Activated CD8-positive, alpha-beta memory T cell treated with anti-CD3 and anti-CD28 coated beads for 36 hours (primary cell): ENCODE measurements around the gene MAPK4. TPM values are rescaled to one million over a fixed set of nuclear protein-coding genes. Genes with fewer than 3 reads are reported as not detected.
"Not testable (repeated sequence)": the region's sequence is repeated elsewhere in the genome, so short reads cannot be mapped to it uniquely, and the experiment has no call there.

ENCODE experiments used
- CTCF ChIA-PET: fragments of 350-600 bp; sonication (Branson Sonifier 250); formaldehyde crosslinking; loops from one replicate; lab custom pipeline; 2021; ENCODE audit warnings: antibody characterized with exemption; lab: Charles Lee
- POLR2A ChIA-PET: fragments of 350-600 bp; sonication (Branson Sonifier 250); formaldehyde crosslinking; loops from one replicate; lab custom pipeline; 2021; ENCODE audit warnings: antibody characterized with exemption; lab: Charles Lee
- total RNA-seq, 2 experiments: library from RNA; stranded (reverse); gene quantifications; one replicate each; pipeline ENCODE4 v1.2.3, GENCODE V29; 2021

MAPK4 gene
- total RNA-seq, 2 experiments from 2014 or later: not detected

DNA sequence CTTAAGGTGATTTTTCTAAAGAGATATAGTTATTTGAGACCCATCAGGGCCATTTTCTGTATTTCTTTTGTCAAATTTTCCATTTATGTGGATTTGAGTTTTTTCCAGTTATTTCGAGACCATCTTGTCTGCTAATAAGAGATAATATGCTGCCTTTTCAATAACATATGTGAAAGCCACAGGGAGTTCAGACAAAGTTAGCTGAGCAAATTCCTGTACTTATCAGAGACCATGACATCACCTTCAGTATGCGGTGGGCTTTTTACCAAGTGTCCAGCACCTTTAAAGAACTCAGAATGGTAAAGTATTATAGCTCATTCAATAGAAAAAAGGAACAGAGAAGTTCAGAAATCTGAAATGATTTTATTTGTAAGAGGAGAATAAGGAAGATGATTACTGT lies 11.7 kb downstream of the MAPK4 start:
- POLR2A ChIA-PET: no interaction called here
- CTCF ChIA-PET: no interaction called here

DNA sequence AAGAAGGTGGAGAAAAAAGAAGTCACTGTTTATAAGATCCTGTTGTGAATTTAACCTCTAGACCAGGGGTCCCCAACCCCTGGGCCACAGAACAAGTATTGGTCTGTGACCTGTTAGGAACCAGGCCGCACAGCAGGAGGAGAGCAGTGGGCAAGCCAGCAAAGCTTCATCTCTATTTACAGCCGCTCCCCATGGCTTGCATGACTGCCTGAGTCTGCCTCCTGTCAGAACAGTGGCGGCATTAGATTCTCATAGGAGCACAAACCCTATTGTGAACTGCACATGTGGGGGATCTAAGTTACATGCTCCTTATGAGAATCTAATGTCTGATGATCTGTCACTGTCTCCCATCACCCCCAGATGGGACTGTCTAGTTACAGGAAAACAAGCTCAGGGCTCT lies 13.3 kb downstream of the MAPK4 start:
- CTCF ChIA-PET, POLR2A ChIA-PET: not testable (repeated sequence)

DNA sequence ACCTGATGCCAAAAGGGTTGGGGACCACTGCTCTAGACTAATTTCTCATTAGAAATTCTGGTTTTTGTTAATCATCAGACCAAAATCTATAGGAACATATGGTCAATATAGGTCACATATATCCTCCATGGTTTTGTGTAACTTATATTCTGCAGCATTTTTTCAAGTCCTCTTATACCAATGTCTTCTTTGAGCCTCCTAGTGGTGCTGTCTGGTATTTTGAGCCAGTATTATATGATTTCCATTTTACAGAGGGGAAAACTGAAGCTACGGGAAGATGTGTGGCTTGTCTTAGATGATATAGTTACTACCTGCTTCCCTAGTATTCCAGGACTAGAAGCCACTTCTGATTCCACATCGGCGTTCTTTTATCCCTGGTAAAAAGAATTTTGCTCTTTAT lies 13.8 kb downstream of the MAPK4 start:
- CTCF ChIA-PET: no interaction called here
- POLR2A ChIA-PET: no interaction called here

DNA sequence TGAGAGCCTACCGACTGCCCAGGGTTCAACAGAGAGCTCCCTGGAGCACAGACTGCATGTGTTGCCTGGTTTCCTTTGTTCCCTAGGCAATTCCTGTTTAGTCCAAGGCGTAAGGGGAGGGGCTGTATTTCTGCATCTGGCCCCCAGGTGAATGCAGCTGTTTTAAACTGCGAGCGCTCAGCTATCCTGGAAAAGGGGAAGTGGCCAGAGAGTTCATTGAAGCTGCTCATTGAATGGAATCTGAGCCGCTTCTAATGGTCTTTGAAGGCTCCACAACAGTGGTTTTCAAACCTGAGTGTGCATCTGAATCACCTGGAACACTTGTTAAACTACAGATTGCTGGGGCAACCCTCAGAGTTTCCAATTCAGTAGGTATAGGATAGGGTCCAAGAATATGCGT lies 18.1 kb downstream of the MAPK4 start:
- CTCF ChIA-PET: no interaction called here
- POLR2A ChIA-PET: no interaction called here

DNA sequence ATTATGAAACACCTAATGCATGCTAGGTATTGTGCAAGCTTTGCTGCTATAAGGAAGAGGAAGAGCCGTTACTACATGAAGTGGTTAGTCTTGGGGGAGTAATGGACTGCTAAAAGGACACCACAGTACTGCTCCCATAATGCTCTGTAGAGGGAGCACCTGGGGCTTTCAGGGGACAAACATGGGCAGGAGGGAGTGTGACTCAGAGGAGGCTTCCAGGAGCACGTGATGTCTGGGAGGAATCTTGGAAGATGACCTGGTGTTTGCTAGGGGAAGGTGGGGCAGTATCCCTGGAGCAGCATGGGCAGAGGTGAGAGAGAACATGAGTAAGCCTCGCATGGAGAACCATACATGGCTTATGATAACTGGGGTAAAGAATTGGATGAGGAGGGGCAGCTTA lies 18.8 kb downstream of the MAPK4 start:
- ChIA-PET POLR2A (no interaction called here), CTCF (no interaction called here)

DNA sequence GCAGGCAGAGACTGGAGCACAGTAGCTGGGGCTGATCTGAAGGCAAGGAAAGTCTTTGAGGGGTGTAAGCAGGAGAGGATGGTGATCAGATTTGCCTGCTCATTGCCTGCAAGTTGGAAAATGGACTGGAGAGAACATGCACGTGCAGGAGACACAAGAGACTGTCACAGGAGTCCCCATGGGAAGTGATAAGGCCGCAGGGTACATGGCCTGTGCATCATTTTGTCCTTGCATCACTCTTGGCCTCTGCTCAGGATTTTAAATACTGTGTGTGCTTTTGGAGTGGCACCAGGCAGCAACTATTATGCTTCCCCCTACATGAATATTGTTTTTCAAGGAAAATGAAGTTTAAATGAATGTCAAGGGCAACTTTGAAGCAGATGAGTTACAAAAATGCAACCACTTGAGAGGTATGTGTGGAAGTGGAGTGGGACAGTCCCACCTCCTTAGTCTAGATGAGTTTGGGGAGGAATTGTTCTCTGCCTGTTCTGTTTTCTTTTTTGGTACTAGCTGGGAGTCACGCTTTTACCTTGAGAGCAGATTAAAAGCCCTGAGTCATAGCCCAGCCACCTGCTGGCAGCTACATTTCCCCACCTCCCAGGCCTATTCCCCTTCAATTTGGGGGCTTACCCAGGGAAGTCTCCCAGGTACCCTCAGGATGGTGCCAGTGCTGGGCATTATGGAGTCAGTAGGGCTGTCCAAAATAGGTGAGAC lies 19.3 kb downstream of the MAPK4 start:
- ChIA-PET POLR2A (no interaction called here), CTCF (no interaction called here)

DNA sequence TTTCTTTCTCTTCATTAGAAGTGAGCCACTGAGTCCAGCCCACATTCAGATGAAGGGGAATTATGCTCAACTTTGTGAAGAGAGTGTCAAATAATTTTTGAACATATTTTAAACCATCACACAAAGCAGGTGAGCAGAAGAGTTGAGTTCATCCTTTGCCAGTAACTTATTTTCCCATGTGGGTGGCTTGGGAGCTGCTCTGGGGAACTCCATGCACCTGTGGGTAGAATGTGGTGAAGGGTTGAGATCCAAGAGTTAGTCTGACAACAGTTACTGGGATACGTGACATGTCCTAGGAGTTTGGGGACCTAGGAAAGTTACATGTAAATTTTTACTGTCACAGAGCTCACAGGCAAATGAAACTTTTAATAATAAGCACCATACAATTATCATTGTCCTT lies 21.6 kb downstream of the MAPK4 start:
- ChIA-PET CTCF (no interaction called here), POLR2A (no interaction called here)

DNA sequence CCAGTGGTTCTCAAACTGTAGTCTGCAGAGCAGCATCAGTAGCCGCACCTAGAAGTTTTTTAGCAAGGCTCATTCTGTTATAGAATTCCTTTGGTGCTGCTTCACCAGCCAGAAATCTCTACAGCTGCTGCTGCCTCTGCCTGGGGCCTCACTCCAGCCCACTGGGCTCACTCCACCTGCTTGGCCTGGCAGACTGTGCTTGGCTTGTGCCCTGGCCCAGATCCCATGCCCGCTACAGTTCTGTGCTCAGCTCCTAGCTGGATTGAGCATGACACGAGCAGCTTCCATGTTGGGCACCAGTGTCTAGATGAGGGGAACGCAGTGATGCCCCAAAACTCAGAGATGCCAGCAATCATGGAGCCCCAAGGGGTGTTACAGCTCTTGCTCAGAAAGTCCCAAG lies 22.6 kb downstream of the MAPK4 start:
- POLR2A ChIA-PET: no interaction called here
- CTCF ChIA-PET: no interaction called here

DNA sequence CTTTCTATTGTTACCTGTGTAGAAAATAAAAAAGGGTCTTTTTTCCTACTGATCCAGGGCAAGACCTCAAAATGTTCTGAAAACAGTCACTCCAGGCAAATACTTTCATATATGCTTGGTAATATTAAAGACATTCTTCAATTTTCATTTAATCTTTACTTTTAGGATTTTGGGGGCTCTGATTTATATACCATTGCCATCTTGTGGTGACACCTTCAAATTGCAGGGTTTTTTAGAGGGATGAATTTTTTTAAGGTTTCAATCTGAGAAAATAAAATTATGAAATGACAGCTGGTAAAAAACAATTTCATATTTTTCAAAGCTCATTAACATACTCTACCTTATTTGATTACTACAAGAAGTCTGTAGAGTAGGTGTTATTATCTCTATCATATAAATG lies 26.8 kb downstream of the MAPK4 start:
- ChIA-PET POLR2A (no interaction called here), CTCF (no interaction called here)

DNA sequence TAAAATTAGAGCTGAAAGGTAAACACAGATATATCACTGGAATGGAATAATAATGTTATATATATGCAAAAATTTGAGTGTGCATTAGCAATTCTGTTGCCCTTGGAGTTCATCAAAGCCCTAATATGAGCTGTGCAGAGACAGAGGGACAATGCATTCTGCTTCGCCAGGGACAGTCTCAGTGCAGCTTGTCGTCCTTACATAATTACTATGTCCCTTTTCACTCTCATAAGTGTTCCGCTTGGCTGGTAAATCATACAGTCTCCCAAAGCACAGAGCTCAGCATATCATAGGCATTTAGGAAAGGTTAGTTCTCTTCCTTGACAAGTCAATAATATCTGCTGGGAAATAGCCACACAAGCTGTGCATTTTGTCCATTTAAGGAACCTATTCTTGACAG lies 30.7 kb downstream of the MAPK4 start:
- ChIA-PET POLR2A (no interaction called here), CTCF (no interaction called here)

DNA sequence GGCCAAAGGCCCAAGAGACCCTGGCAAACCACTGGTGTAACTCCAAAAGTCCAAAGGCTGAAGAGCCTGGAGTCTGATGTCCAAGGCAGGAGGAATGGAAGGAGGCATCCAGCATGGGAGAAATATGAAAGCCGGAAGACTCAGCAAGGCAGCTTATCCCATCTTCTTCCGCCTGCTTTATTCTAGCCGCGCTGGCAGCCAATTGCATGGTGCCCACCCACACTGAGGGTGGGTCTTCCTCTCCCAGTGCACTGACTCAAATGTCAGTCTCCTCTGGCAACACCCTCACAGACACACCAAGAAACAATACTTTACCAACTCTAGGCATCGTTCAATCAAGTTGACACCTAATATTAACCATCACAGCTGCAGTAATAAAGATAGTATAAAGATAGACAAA lies 34.1 kb downstream of the MAPK4 start:
- ChIA-PET POLR2A (no interaction called here), CTCF (no interaction called here)

DNA sequence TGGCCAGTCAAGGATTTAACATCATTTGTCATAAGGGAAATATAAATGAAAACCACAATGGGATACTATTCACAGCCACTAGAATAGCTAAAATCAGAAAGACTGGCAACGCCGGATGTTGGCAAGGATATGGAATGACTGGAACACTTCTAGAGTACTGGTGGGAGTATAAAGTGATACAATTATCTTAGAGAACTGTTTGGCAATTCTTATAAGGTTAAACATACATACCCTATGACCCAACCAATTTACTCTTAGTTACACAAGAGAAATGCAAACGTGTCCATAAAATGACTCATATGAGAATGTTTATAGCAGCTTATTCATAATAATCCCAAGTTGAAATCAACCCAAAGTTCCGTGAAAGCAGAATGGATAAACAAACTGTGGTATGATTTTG lies 35.1 kb downstream of the MAPK4 start:
- CTCF ChIA-PET: no interaction called here
- POLR2A ChIA-PET: no interaction called here

DNA sequence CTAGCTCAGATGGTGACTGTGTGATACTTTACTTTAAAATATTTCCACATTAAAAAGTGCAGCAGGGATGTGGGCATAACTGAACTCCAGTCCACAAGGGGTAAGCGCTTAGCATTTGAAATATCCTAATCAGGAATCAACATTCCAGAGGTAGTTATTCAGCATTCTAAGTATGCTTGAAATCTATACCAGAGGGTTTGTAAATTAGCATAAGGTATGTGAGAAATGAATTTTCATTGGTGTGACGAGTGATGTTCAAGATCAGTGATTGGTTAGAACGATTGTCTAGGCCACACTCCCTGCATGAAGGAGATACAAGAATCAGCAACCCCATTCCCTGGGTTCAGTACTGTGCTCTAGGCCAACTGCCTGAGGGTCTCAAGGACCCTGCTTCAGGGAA lies 42.6 kb downstream of the MAPK4 start:
- CTCF ChIA-PET: no interaction called here
- POLR2A ChIA-PET: no interaction called here

DNA sequence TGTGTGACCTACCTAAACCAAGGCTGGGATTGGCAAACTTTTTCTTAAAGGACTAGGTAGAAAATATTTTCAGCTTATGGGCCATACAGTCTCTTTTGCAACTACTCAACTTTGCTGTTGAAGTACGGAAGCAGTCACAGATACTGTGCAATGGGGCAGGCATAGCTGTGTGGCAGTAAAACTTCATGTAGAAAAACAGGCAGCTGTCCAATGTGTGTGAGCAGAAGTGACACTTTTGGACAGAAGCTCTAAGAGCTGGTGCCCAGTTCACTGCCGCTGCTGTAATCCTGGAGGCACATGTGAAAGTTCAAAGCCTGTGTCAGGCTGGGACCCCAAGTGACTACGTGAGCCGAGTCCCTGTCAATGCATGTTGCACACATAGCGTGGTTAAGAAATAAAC lies 46.7 kb downstream of the MAPK4 start:
- ChIA-PET POLR2A (no interaction called here), CTCF (no interaction called here)

DNA sequence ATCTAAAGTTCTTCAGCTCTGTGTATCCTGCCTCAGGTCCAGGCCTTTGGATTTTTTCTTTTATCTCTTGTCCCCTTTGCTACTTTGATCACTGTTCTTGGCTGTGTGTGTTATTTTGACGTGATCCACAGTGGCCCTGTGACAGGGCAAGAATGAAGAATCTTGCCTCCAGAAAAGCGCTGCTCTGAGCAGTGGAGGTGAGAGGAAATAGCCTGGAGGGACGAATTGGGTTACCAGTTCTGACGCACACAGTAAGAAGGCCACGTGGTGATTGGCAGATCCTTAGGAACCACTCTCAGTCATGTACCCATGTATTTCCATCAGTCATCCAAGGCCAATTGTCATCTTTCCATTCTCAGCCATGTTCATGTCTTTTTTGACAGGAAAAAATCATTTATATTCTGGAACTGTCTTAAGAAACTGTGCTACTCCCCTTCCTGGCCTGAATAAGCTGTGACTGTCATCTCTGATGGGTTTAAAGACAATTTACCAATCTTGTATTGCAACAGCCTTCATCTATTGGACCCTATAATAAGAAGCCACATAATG lies 47.6 kb downstream of the MAPK4 start:
- ChIA-PET CTCF (no interaction called here), POLR2A (no interaction called here)

DNA sequence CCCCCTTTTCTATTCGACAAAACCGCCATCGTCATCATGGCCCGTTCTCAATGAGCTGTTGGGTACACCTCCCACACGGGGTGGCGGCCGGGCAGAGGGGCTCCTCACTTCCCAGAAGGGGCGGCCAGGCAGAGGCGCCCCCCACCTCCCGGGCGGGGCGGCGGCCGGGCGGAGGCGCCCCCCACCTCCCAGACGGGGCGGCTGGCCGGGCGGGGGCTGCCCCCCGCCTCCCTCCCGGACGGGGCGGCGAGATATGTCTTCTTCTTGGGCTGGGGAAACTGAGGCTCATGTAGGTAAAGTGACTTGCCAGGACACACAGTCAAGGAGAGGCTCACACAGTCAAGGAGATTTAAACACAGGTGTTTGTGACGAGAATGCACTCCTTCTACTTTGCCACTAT lies 49.3 kb downstream of the MAPK4 start:
- POLR2A ChIA-PET, CTCF ChIA-PET: not testable (repeated sequence)

DNA sequence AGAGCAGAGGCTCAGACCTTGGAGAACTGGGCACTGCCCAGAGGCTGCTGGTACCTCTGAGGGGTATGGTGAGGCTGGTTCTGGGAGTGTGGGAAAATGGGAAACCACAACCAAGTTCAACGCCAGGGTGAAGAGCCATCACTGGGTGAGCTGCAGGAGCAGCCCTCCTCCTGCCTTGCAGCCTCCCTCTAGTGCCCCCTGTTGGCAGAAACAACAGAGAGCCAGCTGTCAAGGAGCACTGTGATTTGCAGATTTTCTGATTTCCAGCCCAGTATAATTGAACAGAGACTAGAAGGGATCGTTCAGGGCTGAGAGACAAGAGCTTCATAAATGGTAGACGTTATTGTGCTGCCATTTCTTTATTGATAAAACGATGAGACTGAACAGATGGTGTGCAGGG lies 50.5 kb downstream of the MAPK4 start:
- ChIA-PET POLR2A (no interaction called here), CTCF (no interaction called here)

DNA sequence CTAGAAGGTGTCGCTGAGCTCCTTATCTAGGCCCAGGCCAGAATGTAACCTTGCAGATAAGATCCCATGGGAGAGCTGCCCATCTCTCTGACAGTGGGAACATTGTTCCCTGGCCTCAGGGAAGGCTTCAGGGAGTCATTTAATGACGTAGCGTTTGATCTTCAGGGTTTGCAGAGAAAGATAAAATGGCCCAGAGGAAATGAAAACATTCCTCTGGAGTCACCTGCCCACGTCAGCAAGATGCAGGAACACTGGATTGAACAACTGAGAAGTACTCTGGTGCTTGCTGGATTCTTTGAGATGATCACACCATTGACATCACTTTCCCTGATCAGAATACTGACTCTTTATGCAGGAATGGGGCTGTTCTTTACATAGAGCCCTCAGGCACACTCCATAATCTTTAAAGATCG lies 51.6 kb downstream of the MAPK4 start:
- CTCF ChIA-PET: no interaction called here

DNA sequence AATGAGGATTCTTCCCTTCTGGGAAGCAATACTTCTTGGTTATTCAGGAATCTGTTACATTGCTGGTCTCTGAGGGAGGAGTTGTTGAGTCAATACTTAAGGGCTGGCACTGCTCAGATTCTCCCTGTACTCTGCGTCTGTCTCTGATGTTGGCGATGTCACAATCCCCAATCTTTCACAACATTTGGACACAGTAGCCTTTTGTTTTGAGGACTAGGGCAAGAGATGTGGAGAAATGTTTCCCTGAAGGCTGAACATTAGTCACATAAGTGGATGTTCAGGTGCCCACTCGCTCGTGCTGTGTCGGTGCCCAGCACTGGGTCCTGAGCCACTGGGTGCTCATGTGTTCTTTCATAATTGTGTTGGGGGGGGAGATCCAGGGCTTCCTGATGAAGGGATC lies 55.0 kb downstream of the MAPK4 start:
- ChIA-PET CTCF (no interaction called here), POLR2A (no interaction called here)

More for the DNA sequence above, 51.6 kb downstream of the MAPK4 start:
- POLR2A ChIA-PET: no interaction called here

DNA sequence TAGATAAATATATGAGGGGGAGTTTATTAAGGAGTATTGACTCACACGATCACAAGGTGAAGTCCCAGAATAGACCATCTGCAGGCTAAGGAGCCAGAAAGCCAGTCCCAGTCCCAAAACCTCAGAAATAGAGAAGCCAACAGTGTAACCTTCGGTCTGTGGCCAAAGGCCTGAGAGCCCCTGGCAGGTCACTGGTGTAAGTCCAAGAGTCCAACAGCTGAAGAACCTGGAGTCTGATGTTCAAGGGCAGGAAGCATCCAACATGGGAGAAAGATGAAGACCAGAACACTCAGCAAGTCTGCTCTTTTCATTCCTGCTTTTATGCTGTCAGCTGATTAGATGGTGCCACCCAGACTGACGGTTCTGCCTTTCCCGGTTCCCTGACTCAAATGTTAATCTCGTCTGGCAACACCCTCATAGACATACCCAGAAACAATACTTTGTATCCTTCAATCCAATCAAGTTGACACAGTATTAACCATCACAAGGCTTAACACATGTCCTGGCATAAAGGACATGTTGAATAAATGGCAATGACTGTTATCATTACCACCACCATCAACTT lies 56.7 kb downstream of the MAPK4 start:
- CTCF ChIA-PET: no interaction called here
- POLR2A ChIA-PET: no interaction called here

DNA sequence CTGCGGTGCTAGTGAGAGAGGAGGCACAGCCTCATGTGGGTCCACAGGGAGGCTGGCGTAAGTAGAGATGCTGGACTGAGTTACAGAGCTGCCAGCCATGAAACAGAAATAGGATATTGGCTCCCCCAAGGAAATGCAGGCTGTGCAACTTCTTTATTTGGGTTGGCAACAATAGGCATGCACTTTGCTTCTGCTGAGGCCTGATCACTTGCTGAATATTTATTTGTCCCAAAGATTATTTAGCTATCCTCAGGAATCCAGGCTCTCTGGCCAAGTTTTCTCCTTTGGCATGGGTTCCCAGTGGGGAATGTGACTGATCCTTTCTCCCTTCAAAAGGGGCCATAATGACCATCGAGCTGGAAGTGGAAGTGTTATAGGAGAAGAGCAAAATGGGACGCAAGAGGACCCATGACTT lies 60.0 kb downstream of the MAPK4 start:
- CTCF ChIA-PET: no interaction called here
- POLR2A ChIA-PET: no interaction called here

DNA sequence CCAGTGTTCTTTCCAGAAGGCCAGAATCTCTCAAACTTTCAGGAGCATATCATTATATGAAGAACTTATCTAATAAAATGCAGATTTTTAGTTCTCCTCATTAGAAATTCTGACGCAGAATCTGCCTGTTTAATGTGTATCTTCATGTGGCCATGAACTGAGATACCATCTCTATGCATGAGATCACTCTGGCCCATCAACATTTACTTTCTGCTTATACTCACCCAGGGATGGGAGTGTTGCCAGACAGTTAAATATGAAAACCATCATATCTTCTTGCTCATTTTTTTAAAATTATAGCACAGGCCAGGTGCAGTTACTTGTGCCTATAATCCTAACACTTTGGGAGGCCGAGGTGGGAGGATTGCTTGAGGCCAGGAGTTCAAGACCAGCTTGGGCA lies 60.4 kb downstream of the MAPK4 start:
- ChIA-PET CTCF (no interaction called here), POLR2A (no interaction called here)
